ENCODE results near the gene STAG1.
"Not testable (repeated sequence)": the region's sequence is repeated elsewhere in the genome, so short reads cannot be mapped to it uniquely, and the experiment has no call there.

The STAG1 gene

GRCh38 chr3:136698361-136698760 lies 53.8 kb downstream of the STAG1 start:
- no peak for DNase-seq

GRCh38 chr3:136696797-136697196 lies 55.4 kb downstream of the STAG1 start:
- no peak for DNase-seq

- DNase-seq = no peak
Observed at GRCh38 chr3:136694321-136694720, 57.9 kb downstream of the STAG1 start.

GRCh38 chr3:136690599-136690998 lies 61.6 kb downstream of the STAG1 start:
- DNase-seq = no peak

- no peak for DNase-seq
Observed at GRCh38 chr3:136685882-136686281, 66.3 kb downstream of the STAG1 start.

- no peak for DNase-seq
Observed at GRCh38 chr3:136682740-136683312, 69.4 kb downstream of the STAG1 start.

- DNase-seq = no peak
Observed at GRCh38 chr3:136678981-136679380, 73.2 kb downstream of the STAG1 start.

GRCh38 chr3:136676009-136676408 lies 76.2 kb downstream of the STAG1 start:
- no peak for DNase-seq

- DNase-seq = no peak
Observed at GRCh38 chr3:136675150-136675858, 76.9 kb downstream of the STAG1 start.

- no peak for DNase-seq
Observed at GRCh38 chr3:136672457-136672856, 79.7 kb downstream of the STAG1 start.

- no peak for DNase-seq
Observed at GRCh38 chr3:136671921-136672320, 80.3 kb downstream of the STAG1 start.

- DNase-seq = no peak
Observed at GRCh38 chr3:136670166-136670565, 82.0 kb downstream of the STAG1 start.

- no peak for DNase-seq
Observed at GRCh38 chr3:136667081-136667480, 85.1 kb downstream of the STAG1 start.

- DNase-seq = not testable (repeated sequence)
Observed at GRCh38 chr3:136666301-136666700, 85.9 kb downstream of the STAG1 start.

GRCh38 chr3:136664771-136665170 lies 87.4 kb downstream of the STAG1 start:
- no peak for DNase-seq

GRCh38 chr3:136661282-136661681 lies 90.9 kb downstream of the STAG1 start:
- DNase-seq = no peak

- peak; percentile 71 for DNase-seq
Observed at GRCh38 chr3:136658946-136659682, 93.1 kb downstream of the STAG1 start.

GRCh38 chr3:136657526-136657925 lies 94.7 kb downstream of the STAG1 start:
- DNase-seq = no peak

GRCh38 chr3:136653628-136654027 lies 98.5 kb downstream of the STAG1 start:
- no peak for DNase-seq

- no peak for DNase-seq
Observed at GRCh38 chr3:136651581-136651980, 100.6 kb downstream of the STAG1 start.

GRCh38 chr3:136650461-136650860 lies 101.7 kb downstream of the STAG1 start:
- no peak for DNase-seq

- no peak for DNase-seq
Observed at GRCh38 chr3:136645915-136646314, 106.3 kb downstream of the STAG1 start.

GRCh38 chr3:136644212-136644611 lies 108.0 kb downstream of the STAG1 start:
- no peak for DNase-seq

- DNase-seq = not testable (repeated sequence)
Observed at GRCh38 chr3:136643380-136643779, 108.8 kb downstream of the STAG1 start.
